GM19455 (cell line): ENCODE results near the gene LRP11.

Source experiments
- ATAC-seq: cut with Tn5 transposase; IDR thresholded peaks from one replicate; pipeline ENCODE4 v1.9.1; 2021; ENCODE audit not compliant: unreplicated experiment

LRP11 gene

GRCh38 chr6:149806127-149806526 lies 58.0 kb downstream of the LRP11 start:
- no peak for ATAC-seq

- no peak for ATAC-seq
These were observed 80.6 kb downstream of the LRP11 start for GRCh38 chr6:149783551-149783950.

- no peak for ATAC-seq
These were observed 81.8 kb downstream of the LRP11 start for GRCh38 chr6:149782337-149782736.

- no peak for ATAC-seq
These were observed 82.4 kb downstream of the LRP11 start for GRCh38 chr6:149781715-149782114.

GRCh38 chr6:149779644-149779963 lies 84.6 kb downstream of the LRP11 start:
- ATAC-seq = no peak

GRCh38 chr6:149777624-149778023 lies 86.5 kb downstream of the LRP11 start:
- no peak for ATAC-seq

- no peak for ATAC-seq
These were observed 92.2 kb downstream of the LRP11 start for GRCh38 chr6:149771925-149772324.

GRCh38 chr6:149771185-149771584 lies 93.0 kb downstream of the LRP11 start:
- no peak for ATAC-seq

- no peak for ATAC-seq
These were observed 94.5 kb downstream of the LRP11 start for GRCh38 chr6:149769676-149770075.
